SK-N-SH (cell line): ENCODE results near the gene NPW.

Experiments used
- CTCF ChIP-seq: fragments of 200-600 bp; sonication (generic); IDR thresholded peaks from 2 replicates; pipeline ENCODE4 v1.6.1; 2017; ENCODE audit warnings: antibody characterized with exemption, mild to moderate bottlenecking, moderate library complexity
- EP300 ChIP-seq, 2 experiments: IDR thresholded peaks; 2 replicates each; pipeline versions ENCODE4 v1.4.0 to v1.6.1; 2012; ENCODE audit warnings: borderline replicate concordance in 1 of 2, low read depth in 1 of 2, low read length in 1 of 2
- GABPA ChIP-seq: IDR thresholded peaks from 2 replicates; pipeline ENCODE4 v1.4.0; 2012; ENCODE audit warnings: low read depth, mild to moderate bottlenecking
- MXI1 ChIP-seq: IDR thresholded peaks from 2 replicates; pipeline ENCODE4 v1.6.1; 2012; ENCODE audit warnings: mild to moderate bottlenecking, low read depth, low read length, improper control_type of control experiment
- NFIC ChIP-seq: IDR thresholded peaks from 2 replicates; pipeline ENCODE4 v1.4.0; 2012; ENCODE audit warnings: borderline replicate concordance
- RAD21 ChIP-seq: IDR thresholded peaks from 2 replicates; pipeline ENCODE4 v1.6.1; 2012; ENCODE audit warnings: mild to moderate bottlenecking, low read length
- SMC3 ChIP-seq: IDR thresholded peaks from 2 replicates; pipeline ENCODE4 v1.6.1; 2012; ENCODE audit warnings: low read depth, low read length, improper control_type of control experiment
- TEAD4 ChIP-seq: IDR thresholded peaks from 2 replicates; pipeline ENCODE4 v1.4.0; 2012; ENCODE audit warnings: mild to moderate bottlenecking, borderline replicate concordance; ENCODE audit not compliant: insufficient read depth
- TF ChIP-seq, protein P1 (sequence below): IDR thresholded peaks from 2 replicates; pipeline ENCODE4 v1.4.0; 2012; ENCODE audit warnings: low read depth

DNA sequence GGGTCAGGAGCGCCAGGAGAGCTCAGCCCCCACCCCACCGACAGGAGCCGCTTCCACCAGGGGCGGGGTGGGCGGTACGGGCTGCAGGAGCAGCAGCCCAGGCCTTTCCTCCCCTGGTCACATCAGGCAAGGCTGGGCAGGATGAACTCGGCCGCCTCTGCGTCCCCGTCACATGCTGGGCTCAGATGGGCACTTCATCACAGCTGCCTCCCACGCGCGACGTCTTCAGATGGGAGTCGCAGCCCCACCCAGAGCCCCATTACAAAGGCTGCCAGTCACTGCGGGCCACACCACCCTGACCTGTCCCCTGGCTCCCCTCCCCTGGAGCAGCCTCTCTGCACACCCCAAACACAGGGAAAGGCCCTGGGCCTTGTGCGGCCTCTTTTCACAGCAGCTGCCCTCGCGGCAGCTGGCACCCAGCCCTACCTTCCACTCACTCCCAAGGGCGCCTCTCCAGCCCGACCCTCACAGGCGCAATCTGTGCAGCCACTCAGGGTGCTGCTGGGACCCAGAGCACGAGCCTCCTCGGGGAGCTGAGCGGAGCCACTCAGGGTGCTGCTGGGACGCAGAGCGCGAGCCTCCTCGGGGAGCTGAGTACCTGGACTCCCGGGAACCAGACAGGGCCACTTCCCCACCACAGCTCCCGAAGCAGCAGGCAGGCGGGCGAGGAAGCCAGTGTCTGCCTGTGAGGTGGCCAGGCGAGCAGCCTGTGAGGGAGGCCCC, 14.6 kb upstream of the NPW start:
- TF ChIP-seq CTCF, result no peak
- TF ChIP-seq MXI1, result no peak
- no peak for TF ChIP-seq RAD21
- TF ChIP-seq EP300 (IDR thresholded peaks at IDR 0.05; ENCODE audit: borderline replicate concordance in 1 of 2, low read depth in 1 of 2, low read length in 1 of 2), result no peak
- TF ChIP-seq GABPA, result no peak
- TF ChIP-seq NFIC, result no peak
- TF ChIP-seq TEAD4, result no peak
- no peak for TF ChIP-seq SMC3
- TF ChIP-seq, protein P1, sequence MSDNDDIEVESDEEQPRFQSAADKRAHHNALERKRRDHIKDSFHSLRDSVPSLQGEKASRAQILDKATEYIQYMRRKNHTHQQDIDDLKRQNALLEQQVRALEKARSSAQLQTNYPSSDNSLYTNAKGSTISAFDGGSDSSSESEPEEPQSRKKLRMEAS, result no peak
